SU-DHL-6 (cell line): Measurements from ENCODE around the gene PPARA.

Source experiments
- EZH2phosphoT487 ChIP-seq: fragments of 200-600 bp; sonication (generic), shearing (Covaris generic); conservative IDR thresholded peaks from 2 replicates; pipeline ENCODE4 v1.6.1; 2018; ENCODE audit warnings: mild to moderate bottlenecking, antibody characterized with exemption, low read length, moderate library complexity, mixed read lengths
- TF ChIP-seq, protein P1 (sequence below): fragments of 200-600 bp; sonication (generic); IDR thresholded peaks from one replicate; pipeline ENCODE4 v1.5.1; 2017; ENCODE audit warnings: antibody characterized with exemption, mild to moderate bottlenecking, low read length, moderate library complexity; ENCODE audit not compliant: insufficient read depth, poor library complexity, severe bottlenecking

DNA sequence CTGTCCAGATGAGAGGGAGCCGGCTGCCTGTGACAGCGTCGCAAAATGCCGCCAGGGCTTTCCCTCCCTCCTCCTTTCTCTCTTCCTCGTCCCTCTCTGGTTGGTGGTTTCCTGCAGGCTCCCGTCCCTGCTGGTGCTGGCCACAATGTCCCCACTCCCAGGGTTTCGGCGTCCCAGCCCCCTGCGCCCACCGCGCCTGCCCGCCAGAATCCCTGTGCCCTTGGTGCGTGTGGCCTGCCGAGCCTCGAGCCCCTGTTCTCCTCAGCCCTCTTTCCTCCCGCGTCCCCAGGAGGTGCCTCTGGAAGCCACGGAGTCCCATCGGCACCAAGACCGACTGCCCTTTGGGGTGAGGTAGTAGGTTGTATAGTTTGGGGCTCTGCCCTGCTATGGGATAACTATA lies 37.9 kb upstream of the PPARA start:
- TF ChIP-seq, protein P1, sequence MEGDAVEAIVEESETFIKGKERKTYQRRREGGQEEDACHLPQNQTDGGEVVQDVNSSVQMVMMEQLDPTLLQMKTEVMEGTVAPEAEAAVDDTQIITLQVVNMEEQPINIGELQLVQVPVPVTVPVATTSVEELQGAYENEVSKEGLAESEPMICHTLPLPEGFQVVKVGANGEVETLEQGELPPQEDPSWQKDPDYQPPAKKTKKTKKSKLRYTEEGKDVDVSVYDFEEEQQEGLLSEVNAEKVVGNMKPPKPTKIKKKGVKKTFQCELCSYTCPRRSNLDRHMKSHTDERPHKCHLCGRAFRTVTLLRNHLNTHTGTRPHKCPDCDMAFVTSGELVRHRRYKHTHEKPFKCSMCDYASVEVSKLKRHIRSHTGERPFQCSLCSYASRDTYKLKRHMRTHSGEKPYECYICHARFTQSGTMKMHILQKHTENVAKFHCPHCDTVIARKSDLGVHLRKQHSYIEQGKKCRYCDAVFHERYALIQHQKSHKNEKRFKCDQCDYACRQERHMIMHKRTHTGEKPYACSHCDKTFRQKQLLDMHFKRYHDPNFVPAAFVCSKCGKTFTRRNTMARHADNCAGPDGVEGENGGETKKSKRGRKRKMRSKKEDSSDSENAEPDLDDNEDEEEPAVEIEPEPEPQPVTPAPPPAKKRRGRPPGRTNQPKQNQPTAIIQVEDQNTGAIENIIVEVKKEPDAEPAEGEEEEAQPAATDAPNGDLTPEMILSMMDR, result no peak
- no peak for TF ChIP-seq EZH2phosphoT487
